OCI-LY3 (cell line): ENCODE data around the gene ASTL.

ENCODE experiments used
- EZH2phosphoT487 ChIP-seq: fragments of 200-600 bp; shearing (Covaris generic); IDR thresholded peaks from 2 replicates; pipeline ENCODE4 v1.6.1; 2018; ENCODE audit warnings: antibody characterized with exemption, mixed run types, low read depth
- TF ChIP-seq, protein P1 (sequence below): fragments of 200-600, 300-600 bp; sonication (generic); IDR thresholded peaks from 2 replicates; pipeline ENCODE4 v1.5.1; 2014; ENCODE audit warnings: antibody characterized with exemption, low read length, low read depth

DNA sequence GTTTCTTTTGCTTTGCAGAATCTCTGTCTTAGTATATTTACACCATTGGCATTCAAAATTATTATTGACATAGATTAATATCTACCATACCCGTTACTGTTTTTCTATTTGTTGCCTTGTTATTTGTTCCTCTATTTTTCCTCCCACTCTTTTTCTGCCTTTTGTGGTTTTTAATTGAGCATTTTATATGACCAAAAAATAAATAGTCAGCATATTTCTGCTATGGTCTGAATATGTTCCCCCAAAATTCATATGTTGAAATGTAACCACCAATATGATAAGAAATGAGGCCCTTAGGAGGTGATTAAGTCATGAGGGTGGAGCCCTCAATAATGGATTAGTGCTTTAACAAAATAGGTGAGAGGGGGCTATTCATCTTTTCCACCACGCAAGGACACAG, 57.3 kb downstream of the ASTL start:
- TF ChIP-seq, protein P1, sequence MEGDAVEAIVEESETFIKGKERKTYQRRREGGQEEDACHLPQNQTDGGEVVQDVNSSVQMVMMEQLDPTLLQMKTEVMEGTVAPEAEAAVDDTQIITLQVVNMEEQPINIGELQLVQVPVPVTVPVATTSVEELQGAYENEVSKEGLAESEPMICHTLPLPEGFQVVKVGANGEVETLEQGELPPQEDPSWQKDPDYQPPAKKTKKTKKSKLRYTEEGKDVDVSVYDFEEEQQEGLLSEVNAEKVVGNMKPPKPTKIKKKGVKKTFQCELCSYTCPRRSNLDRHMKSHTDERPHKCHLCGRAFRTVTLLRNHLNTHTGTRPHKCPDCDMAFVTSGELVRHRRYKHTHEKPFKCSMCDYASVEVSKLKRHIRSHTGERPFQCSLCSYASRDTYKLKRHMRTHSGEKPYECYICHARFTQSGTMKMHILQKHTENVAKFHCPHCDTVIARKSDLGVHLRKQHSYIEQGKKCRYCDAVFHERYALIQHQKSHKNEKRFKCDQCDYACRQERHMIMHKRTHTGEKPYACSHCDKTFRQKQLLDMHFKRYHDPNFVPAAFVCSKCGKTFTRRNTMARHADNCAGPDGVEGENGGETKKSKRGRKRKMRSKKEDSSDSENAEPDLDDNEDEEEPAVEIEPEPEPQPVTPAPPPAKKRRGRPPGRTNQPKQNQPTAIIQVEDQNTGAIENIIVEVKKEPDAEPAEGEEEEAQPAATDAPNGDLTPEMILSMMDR, result no peak
- no peak for TF ChIP-seq EZH2phosphoT487
